Esophagus muscularis mucosa (tissue), 4 donors: ENCODE measurements around the gene TNFRSF19.

Experiments
- EP300 ChIP-seq: sonication (generic); formaldehyde crosslinking; IDR thresholded peaks from one replicate; pipeline ENCODE4 v1.6.1; 2017; ENCODE audit warnings: antibody characterized with exemption
- POLR2A ChIP-seq: fragments of 450-650 bp; IDR thresholded peaks from one replicate; pipeline ENCODE4 v1.6.1; 2017; ENCODE audit warnings: antibody characterized with exemption, moderate library complexity, mild to moderate bottlenecking, low read depth
- POLR2AphosphoS5 ChIP-seq, 2 donors: sonication (generic); formaldehyde crosslinking; IDR thresholded peaks; one replicate each; pipeline ENCODE4 v1.6.1; 2017; ENCODE audit warnings: antibody characterized with exemption in 2 of 2
- TF ChIP-seq, protein P1 (sequence below), 3 experiments: fragments of 200-600 bp in 2 of 3; fragments of 450-650 bp in 1 of 3; sonication (generic) in 2 of 3; IDR thresholded peaks; one replicate each; pipeline ENCODE4 v1.5.1; 2017 to 2019; ENCODE audit warnings: antibody characterized with exemption in 3 of 3, mild to moderate bottlenecking in 2 of 3, moderate library complexity in 1 of 3

DNA sequence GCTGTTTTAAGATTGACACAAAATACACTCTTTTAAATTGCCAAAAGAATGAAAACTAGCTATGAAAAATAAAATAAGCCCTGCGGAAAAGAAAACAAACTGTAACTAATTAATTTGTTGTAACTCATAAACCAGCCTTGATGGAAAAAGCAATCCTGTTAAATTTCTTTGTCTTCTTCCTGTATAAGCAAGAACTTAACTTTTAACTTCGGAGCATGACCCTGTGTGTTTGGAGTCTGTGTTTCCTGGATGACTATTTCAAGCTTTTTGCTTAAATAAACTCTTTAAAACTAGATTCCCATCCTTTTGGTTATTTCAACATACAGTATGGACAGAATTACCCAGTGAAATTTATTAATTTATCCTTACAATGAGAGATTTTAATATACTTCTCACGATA is 122.6 kb downstream of the TNFRSF19 start:
- no peak for TF ChIP-seq POLR2A
- TF ChIP-seq, protein P1, sequence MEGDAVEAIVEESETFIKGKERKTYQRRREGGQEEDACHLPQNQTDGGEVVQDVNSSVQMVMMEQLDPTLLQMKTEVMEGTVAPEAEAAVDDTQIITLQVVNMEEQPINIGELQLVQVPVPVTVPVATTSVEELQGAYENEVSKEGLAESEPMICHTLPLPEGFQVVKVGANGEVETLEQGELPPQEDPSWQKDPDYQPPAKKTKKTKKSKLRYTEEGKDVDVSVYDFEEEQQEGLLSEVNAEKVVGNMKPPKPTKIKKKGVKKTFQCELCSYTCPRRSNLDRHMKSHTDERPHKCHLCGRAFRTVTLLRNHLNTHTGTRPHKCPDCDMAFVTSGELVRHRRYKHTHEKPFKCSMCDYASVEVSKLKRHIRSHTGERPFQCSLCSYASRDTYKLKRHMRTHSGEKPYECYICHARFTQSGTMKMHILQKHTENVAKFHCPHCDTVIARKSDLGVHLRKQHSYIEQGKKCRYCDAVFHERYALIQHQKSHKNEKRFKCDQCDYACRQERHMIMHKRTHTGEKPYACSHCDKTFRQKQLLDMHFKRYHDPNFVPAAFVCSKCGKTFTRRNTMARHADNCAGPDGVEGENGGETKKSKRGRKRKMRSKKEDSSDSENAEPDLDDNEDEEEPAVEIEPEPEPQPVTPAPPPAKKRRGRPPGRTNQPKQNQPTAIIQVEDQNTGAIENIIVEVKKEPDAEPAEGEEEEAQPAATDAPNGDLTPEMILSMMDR (IDR thresholded peaks at IDR 0.05), result no peak
- no peak for TF ChIP-seq POLR2AphosphoS5 (IDR thresholded peaks at IDR 0.05)
- TF ChIP-seq EP300, result no peak
